HG03520 (cell line): Measurements from ENCODE around the gene CCNB1IP1.
"Not testable (repeated sequence)": the region's sequence is repeated elsewhere in the genome, so short reads cannot be mapped to it uniquely, and the experiment has no call there.

Source experiments
- ATAC-seq: cut with Tn5 transposase; IDR thresholded peaks from one replicate; pipeline ENCODE4 v1.9.1; 2021; ENCODE audit warnings: mild to moderate bottlenecking, moderate library complexity; ENCODE audit not compliant: unreplicated experiment

Gene CCNB1IP1

GRCh38 chr14:20332788-20333493 lies at the start of gene CCNB1IP1:
CCNB1IP1 (minus strand) TSS chr14:20333279; CDS start chr14:20316523, 16,756 bp downstream.
- ATAC-seq, result peak; percentile 96

- no peak for ATAC-seq
These were observed 49.4 kb upstream of the CCNB1IP1 start for GRCh38 chr14:20382526-20382925.

- no peak for ATAC-seq
These were observed 48.3 kb upstream of the CCNB1IP1 start for GRCh38 chr14:20381341-20381740.

- no peak for ATAC-seq
These were observed 47.6 kb upstream of the CCNB1IP1 start for GRCh38 chr14:20380681-20381080.

GRCh38 chr14:20379743-20380142 lies 46.7 kb upstream of the CCNB1IP1 start:
- ATAC-seq, result no peak

- no peak for ATAC-seq
These were observed 44.1 kb upstream of the CCNB1IP1 start for GRCh38 chr14:20377171-20377570.

- no peak for ATAC-seq
These were observed 43.1 kb upstream of the CCNB1IP1 start for GRCh38 chr14:20376071-20376588.

- no peak for ATAC-seq
These were observed 42.4 kb upstream of the CCNB1IP1 start for GRCh38 chr14:20375471-20375870.

- no peak for ATAC-seq
These were observed 39.7 kb upstream of the CCNB1IP1 start for GRCh38 chr14:20372796-20373195.

GRCh38 chr14:20365928-20366327 lies 32.8 kb upstream of the CCNB1IP1 start:
- ATAC-seq, result no peak

GRCh38 chr14:20358474-20358873 lies 25.4 kb upstream of the CCNB1IP1 start:
- ATAC-seq, result not testable (repeated sequence)

- no peak for ATAC-seq
These were observed 23.3 kb upstream of the CCNB1IP1 start for GRCh38 chr14:20356422-20356821.

- ATAC-seq, result no peak
These were observed 17.8 kb upstream of the CCNB1IP1 start for GRCh38 chr14:20350860-20351259.

- no peak for ATAC-seq
These were observed 17.2 kb upstream of the CCNB1IP1 start for GRCh38 chr14:20350282-20350681.

GRCh38 chr14:20347747-20348146 lies 14.7 kb upstream of the CCNB1IP1 start:
- ATAC-seq, result no peak

GRCh38 chr14:20346713-20347112 lies 13.6 kb upstream of the CCNB1IP1 start:
- ATAC-seq, result no peak

- ATAC-seq, result no peak
These were observed 12.3 kb upstream of the CCNB1IP1 start for GRCh38 chr14:20345366-20345765.

- ATAC-seq, result no peak
These were observed 10.8 kb upstream of the CCNB1IP1 start for GRCh38 chr14:20343862-20344220.

- peak; percentile 85 for ATAC-seq
These were observed 10.2 kb upstream of the CCNB1IP1 start, which contains the start of gene PARP2 for GRCh38 chr14:20343092-20343861. PARP2 (plus strand) TSS chr14:20343635; CDS start chr14:20343642, 7 bp downstream.

GRCh38 chr14:20341646-20342045 lies 8.6 kb upstream of the CCNB1IP1 start:
- no peak for ATAC-seq

- ATAC-seq, result not testable (repeated sequence)
These were observed 8.0 kb upstream of the CCNB1IP1 start for GRCh38 chr14:20341032-20341431.

GRCh38 chr14:20334017-20334416 lies 938 bp upstream of the CCNB1IP1 start:
- no peak for ATAC-seq
